Measurements from ENCODE around the gene PKD2.

Gene PKD2

GRCh38 chr4:88001871-88002270 lies 5.6 kb upstream of the PKD2 start:
- Histone ChIP-seq H3K36me3 (ENCODE audit: control insufficient read depth, insufficient read depth, low read length) (no peaks in the 10 kb centered on the region), H3K27me3 (ENCODE audit: control insufficient read depth, insufficient read depth, low read length) (no peaks in the 10 kb centered on the region), H3K4me3 (ENCODE audit: low read length) (no peak overlapping the region), H3K27ac (ENCODE audit: low read depth, low read length) (no peak overlapping the region), H3K4me1 (ENCODE audit: control insufficient read depth, insufficient read depth, low read length) (peaks cover 10% of the 10 kb centered on the region), H3K9ac (ENCODE audit: low read length) (no peak overlapping the region)

- Histone ChIP-seq H3K27me3 (ENCODE audit: control insufficient read depth, insufficient read depth, low read length) (no peaks in the 10 kb centered on the region), H3K4me1 (ENCODE audit: control insufficient read depth, insufficient read depth, low read length) (peaks cover 13% of the 10 kb centered on the region), H3K9ac (ENCODE audit: low read length) (no peak overlapping the region), H3K27ac (ENCODE audit: low read depth, low read length) (no peak overlapping the region), H3K36me3 (ENCODE audit: control insufficient read depth, insufficient read depth, low read length) (no peaks in the 10 kb centered on the region), H3K4me3 (ENCODE audit: low read length) (no peak overlapping the region)
These were observed 4.6 kb upstream of the PKD2 start for GRCh38 chr4:88002786-88003185.

GRCh38 chr4:88003261-88003660 lies 4.2 kb upstream of the PKD2 start:
- no peaks in the 10 kb centered on the region for H3K27me3 ChIP-seq (ENCODE audit: control insufficient read depth, insufficient read depth, low read length)
- H3K9ac ChIP-seq (ENCODE audit: low read length) = no peak overlapping the region
- H3K27ac ChIP-seq (ENCODE audit: low read depth, low read length) = no peak overlapping the region
- no peak overlapping the region for H3K4me3 ChIP-seq (ENCODE audit: low read length)
- H3K36me3 ChIP-seq (ENCODE audit: control insufficient read depth, insufficient read depth, low read length) = no peaks in the 10 kb centered on the region
- H3K4me1 ChIP-seq (ENCODE audit: control insufficient read depth, insufficient read depth, low read length) = peaks cover 13% of the 10 kb centered on the region

GRCh38 chr4:88005076-88005475 lies 2.4 kb upstream of the PKD2 start:
- Histone ChIP-seq H3K9ac (ENCODE audit: low read length) (no peak overlapping the region), H3K4me3 (ENCODE audit: low read length) (no peak overlapping the region), H3K36me3 (ENCODE audit: control insufficient read depth, insufficient read depth, low read length) (no peaks in the 10 kb centered on the region), H3K27me3 (ENCODE audit: control insufficient read depth, insufficient read depth, low read length) (no peaks in the 10 kb centered on the region), H3K4me1 (ENCODE audit: control insufficient read depth, insufficient read depth, low read length) (peaks cover 14% of the 10 kb centered on the region), H3K27ac (ENCODE audit: low read depth, low read length) (peak overlapping the region; percentile 6)

GRCh38 chr4:88005946-88006345 lies 1.5 kb upstream of the PKD2 start:
- Histone ChIP-seq H3K9ac (ENCODE audit: low read length) (no peak overlapping the region), H3K36me3 (ENCODE audit: control insufficient read depth, insufficient read depth, low read length) (no peaks in the 10 kb centered on the region), H3K4me1 (ENCODE audit: control insufficient read depth, insufficient read depth, low read length) (peaks cover 23% of the 10 kb centered on the region), H3K4me3 (ENCODE audit: low read length) (no peak overlapping the region), H3K27ac (ENCODE audit: low read depth, low read length) (no peak overlapping the region), H3K27me3 (ENCODE audit: control insufficient read depth, insufficient read depth, low read length) (no peaks in the 10 kb centered on the region)

GRCh38 chr4:88006956-88007303 lies 505 bp upstream of the PKD2 start:
- Histone ChIP-seq H3K4me1 (ENCODE audit: control insufficient read depth, insufficient read depth, low read length) (peaks cover 29% of the 10 kb centered on the region), H3K4me3 (ENCODE audit: low read length) (peak overlapping the region; percentile 55), H3K27ac (ENCODE audit: low read depth, low read length) (peak overlapping the region; percentile 70), H3K9ac (ENCODE audit: low read length) (no peak overlapping the region), H3K27me3 (ENCODE audit: control insufficient read depth, insufficient read depth, low read length) (no peaks in the 10 kb centered on the region), H3K36me3 (ENCODE audit: control insufficient read depth, insufficient read depth, low read length) (no peaks in the 10 kb centered on the region)

GRCh38 chr4:88008122-88008742 lies 797 bp downstream of the PKD2 start:
- Histone ChIP-seq H3K27ac (ENCODE audit: low read depth, low read length) (peak overlapping the region; percentile 87), H3K4me1 (ENCODE audit: control insufficient read depth, insufficient read depth, low read length) (peaks cover 34% of the 10 kb centered on the region), H3K9ac (ENCODE audit: low read length) (peak overlapping the region; percentile 13), H3K36me3 (ENCODE audit: control insufficient read depth, insufficient read depth, low read length) (no peaks in the 10 kb centered on the region), H3K27me3 (ENCODE audit: control insufficient read depth, insufficient read depth, low read length) (no peaks in the 10 kb centered on the region), H3K4me3 (ENCODE audit: low read length) (peak overlapping the region; percentile 82)

GRCh38 chr4:88008743-88009171 lies 1.3 kb downstream of the PKD2 start:
- H3K27me3 ChIP-seq (ENCODE audit: control insufficient read depth, insufficient read depth, low read length) = no peaks in the 10 kb centered on the region
- H3K27ac ChIP-seq (ENCODE audit: low read depth, low read length) = peak overlapping the region; percentile 87
- peaks cover 34% of the 10 kb centered on the region for H3K4me1 ChIP-seq (ENCODE audit: control insufficient read depth, insufficient read depth, low read length)
- peak overlapping the region; percentile 82 for H3K4me3 ChIP-seq (ENCODE audit: low read length)
- H3K36me3 ChIP-seq (ENCODE audit: control insufficient read depth, insufficient read depth, low read length) = no peaks in the 10 kb centered on the region
- no peak overlapping the region for H3K9ac ChIP-seq (ENCODE audit: low read length)

GRCh38 chr4:88009871-88010270 lies 2.4 kb downstream of the PKD2 start:
- Histone ChIP-seq H3K27ac (ENCODE audit: low read depth, low read length) (no peak overlapping the region), H3K4me1 (ENCODE audit: control insufficient read depth, insufficient read depth, low read length) (peaks cover 34% of the 10 kb centered on the region), H3K36me3 (ENCODE audit: control insufficient read depth, insufficient read depth, low read length) (no peaks in the 10 kb centered on the region), H3K27me3 (ENCODE audit: control insufficient read depth, insufficient read depth, low read length) (no peaks in the 10 kb centered on the region), H3K9ac (ENCODE audit: low read length) (no peak overlapping the region), H3K4me3 (ENCODE audit: low read length) (no peak overlapping the region)

GRCh38 chr4:88010966-88011365 lies 3.5 kb downstream of the PKD2 start:
- Histone ChIP-seq H3K27me3 (ENCODE audit: control insufficient read depth, insufficient read depth, low read length) (no peaks in the 10 kb centered on the region), H3K9ac (ENCODE audit: low read length) (no peak overlapping the region), H3K4me3 (ENCODE audit: low read length) (no peak overlapping the region), H3K27ac (ENCODE audit: low read depth, low read length) (peak overlapping the region; percentile 73), H3K36me3 (ENCODE audit: control insufficient read depth, insufficient read depth, low read length) (no peaks in the 10 kb centered on the region), H3K4me1 (ENCODE audit: control insufficient read depth, insufficient read depth, low read length) (peaks cover 32% of the 10 kb centered on the region)

GRCh38 chr4:88012647-88013046 lies 5.2 kb downstream of the PKD2 start:
- Histone ChIP-seq H3K4me1 (ENCODE audit: control insufficient read depth, insufficient read depth, low read length) (peaks cover 31% of the 10 kb centered on the region), H3K36me3 (ENCODE audit: control insufficient read depth, insufficient read depth, low read length) (no peaks in the 10 kb centered on the region)

GRCh38 chr4:88014386-88014905 lies 7.0 kb downstream of the PKD2 start:
- Histone ChIP-seq H3K27me3 (ENCODE audit: control insufficient read depth, insufficient read depth, low read length) (no peaks in the 10 kb centered on the region), H3K27ac (ENCODE audit: low read depth, low read length) (no peak overlapping the region), H3K9ac (ENCODE audit: low read length) (no peak overlapping the region), H3K4me1 (ENCODE audit: control insufficient read depth, insufficient read depth, low read length) (peaks cover 43% of the 10 kb centered on the region), H3K4me3 (ENCODE audit: low read length) (no peak overlapping the region), H3K36me3 (ENCODE audit: control insufficient read depth, insufficient read depth, low read length) (no peaks in the 10 kb centered on the region)

More at GRCh38 chr4:88012647-88013046, 5.2 kb downstream of the PKD2 start:
- H3K27ac ChIP-seq (ENCODE audit: low read depth, low read length) = peak overlapping the region; percentile 35
- no peaks in the 10 kb centered on the region for H3K27me3 ChIP-seq (ENCODE audit: control insufficient read depth, insufficient read depth, low read length)
- no peak overlapping the region for H3K9ac ChIP-seq (ENCODE audit: low read length)
- no peak overlapping the region for H3K4me3 ChIP-seq (ENCODE audit: low read length)

GRCh38 chr4:88015659-88016295 lies 8.3 kb downstream of the PKD2 start:
- Histone ChIP-seq H3K27ac (ENCODE audit: low read depth, low read length) (peak overlapping the region; percentile 79), H3K4me3 (ENCODE audit: low read length) (no peak overlapping the region), H3K4me1 (ENCODE audit: control insufficient read depth, insufficient read depth, low read length) (peaks cover 44% of the 10 kb centered on the region), H3K27me3 (ENCODE audit: control insufficient read depth, insufficient read depth, low read length) (no peaks in the 10 kb centered on the region), H3K36me3 (ENCODE audit: control insufficient read depth, insufficient read depth, low read length) (no peaks in the 10 kb centered on the region), H3K9ac (ENCODE audit: low read length) (no peak overlapping the region)
